Measurements from ENCODE around the gene NRXN3. TPM values are rescaled to one million over a fixed set of nuclear protein-coding genes. Genes with fewer than 3 reads are reported as not detected.

NRXN3 gene
- polyA plus RNA-seq, 1 of the 3 experiments (the other 2 are of a cell fraction) = 1.6 TPM

DNA sequence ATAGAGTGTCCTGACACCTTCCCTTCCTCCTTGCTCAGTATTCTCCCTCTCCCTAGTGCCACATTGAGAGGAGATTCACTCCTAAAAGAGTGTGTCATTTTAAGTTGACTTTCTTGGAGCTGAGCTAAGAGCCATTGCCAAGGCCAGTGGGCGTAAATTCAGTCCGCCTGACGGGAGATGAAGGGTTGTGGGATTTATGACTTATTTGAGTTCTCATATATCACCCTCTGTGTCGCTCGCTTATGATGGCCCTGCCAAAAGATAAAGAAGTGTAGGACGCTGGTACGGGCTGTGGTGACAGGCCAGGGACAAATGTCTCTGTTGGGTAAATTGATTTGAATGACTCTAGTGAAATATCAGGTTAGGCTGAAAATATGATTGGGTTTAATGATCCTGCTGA is 867.4 kb downstream of the NRXN3 start:
- Histone ChIP-seq H4K20me1 (ENCODE audit: insufficient read depth) (no peaks in the 10 kb centered on the region), H3K4me2 (no peak overlapping the region), H3K36me3 (replicated peaks in 1 of 2; ENCODE audit: control insufficient read depth in 1 of 2, insufficient read depth in 2 of 2, low read length in 1 of 2) (no peaks in the 10 kb centered on the region), H3K9ac (no peak overlapping the region), H3K9me3 (no peaks in the 10 kb centered on the region), H3K27ac (ENCODE audit: low read depth in 2 of 2, low read length in 1 of 2) (no peak overlapping the region), H3K27me3 (ENCODE audit: insufficient read depth) (no peaks in the 10 kb centered on the region), H3K4me1 (ENCODE audit: control insufficient read depth in 1 of 2, insufficient read depth in 2 of 2, low read depth in 1 of 2, low read length in 1 of 2) (no peaks in the 10 kb centered on the region), H3K79me2 (ENCODE audit: insufficient read depth) (no peaks in the 10 kb centered on the region), H3F3A (replicated peaks; ENCODE audit: insufficient read depth) (no peaks in the 10 kb centered on the region), H3K4me3 (ENCODE audit: low read depth in 2 of 2, low read length in 1 of 2) (no peak overlapping the region), H2AFZ (ENCODE audit: low read depth) (no peak overlapping the region), H3K9me2 (no peaks in the 10 kb centered on the region)
- no peak for DNase-seq
- WGBS (ENCODE audit: low lambda C conversion rate) = 60% methylated on average over 7 of the region's 7 CpGs
- ChIA-PET POLR2A (no interaction called here), CTCF (no interaction called here)
- TF ChIP-seq CHD2 (IDR thresholded peaks at IDR 0.05; ENCODE audit: low read length, partially characterized antibody) (no peak), NFIC (IDR thresholded peaks at IDR 0.05; ENCODE audit: borderline replicate concordance) (no peak), SIN3A (IDR thresholded peaks at IDR 0.05; ENCODE audit: borderline replicate concordance, low read depth, low read length) (no peak)
- TF ChIP-seq, protein P1, sequence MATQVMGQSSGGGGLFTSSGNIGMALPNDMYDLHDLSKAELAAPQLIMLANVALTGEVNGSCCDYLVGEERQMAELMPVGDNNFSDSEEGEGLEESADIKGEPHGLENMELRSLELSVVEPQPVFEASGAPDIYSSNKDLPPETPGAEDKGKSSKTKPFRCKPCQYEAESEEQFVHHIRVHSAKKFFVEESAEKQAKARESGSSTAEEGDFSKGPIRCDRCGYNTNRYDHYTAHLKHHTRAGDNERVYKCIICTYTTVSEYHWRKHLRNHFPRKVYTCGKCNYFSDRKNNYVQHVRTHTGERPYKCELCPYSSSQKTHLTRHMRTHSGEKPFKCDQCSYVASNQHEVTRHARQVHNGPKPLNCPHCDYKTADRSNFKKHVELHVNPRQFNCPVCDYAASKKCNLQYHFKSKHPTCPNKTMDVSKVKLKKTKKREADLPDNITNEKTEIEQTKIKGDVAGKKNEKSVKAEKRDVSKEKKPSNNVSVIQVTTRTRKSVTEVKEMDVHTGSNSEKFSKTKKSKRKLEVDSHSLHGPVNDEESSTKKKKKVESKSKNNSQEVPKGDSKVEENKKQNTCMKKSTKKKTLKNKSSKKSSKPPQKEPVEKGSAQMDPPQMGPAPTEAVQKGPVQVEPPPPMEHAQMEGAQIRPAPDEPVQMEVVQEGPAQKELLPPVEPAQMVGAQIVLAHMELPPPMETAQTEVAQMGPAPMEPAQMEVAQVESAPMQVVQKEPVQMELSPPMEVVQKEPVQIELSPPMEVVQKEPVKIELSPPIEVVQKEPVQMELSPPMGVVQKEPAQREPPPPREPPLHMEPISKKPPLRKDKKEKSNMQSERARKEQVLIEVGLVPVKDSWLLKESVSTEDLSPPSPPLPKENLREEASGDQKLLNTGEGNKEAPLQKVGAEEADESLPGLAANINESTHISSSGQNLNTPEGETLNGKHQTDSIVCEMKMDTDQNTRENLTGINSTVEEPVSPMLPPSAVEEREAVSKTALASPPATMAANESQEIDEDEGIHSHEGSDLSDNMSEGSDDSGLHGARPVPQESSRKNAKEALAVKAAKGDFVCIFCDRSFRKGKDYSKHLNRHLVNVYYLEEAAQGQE (IDR thresholded peaks at IDR 0.05; ENCODE audit: low read depth, low read length) = no peak

DNA sequence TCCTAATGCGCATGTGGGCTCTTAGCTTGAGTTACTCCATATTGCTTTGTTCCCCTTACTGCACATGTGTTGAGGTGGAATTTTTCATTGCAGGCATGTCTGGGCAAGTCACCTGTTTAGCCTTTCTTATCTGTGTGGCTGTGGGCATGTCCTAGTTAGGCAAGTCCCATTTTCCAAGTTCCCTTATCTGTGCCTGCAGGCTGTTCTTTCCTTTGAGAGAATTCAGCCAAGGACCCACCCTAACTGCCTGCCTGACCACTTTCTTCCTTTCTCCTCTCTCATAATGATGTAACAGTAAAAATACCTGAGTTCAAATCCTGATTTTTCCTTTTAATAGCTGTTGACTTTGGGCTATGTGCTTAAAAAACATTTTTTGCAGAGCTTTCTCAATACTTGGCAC is 870.6 kb downstream of the NRXN3 start:
- TF ChIP-seq EZH2phosphoT487 (IDR thresholded peaks at IDR 0.05; ENCODE audit: borderline replicate concordance, low read depth) (no peak), GABPA (IDR thresholded peaks at IDR 0.05; ENCODE audit: low read depth) (no peak), MEF2A (IDR thresholded peaks at IDR 0.05; ENCODE audit: borderline replicate concordance, low read depth) (no peak), MXI1 (IDR thresholded peaks at IDR 0.05; ENCODE audit: low read depth, low read length) (no peak), POLR2AphosphoS5 (IDR thresholded peaks at IDR 0.05; ENCODE audit: low read depth, low read length) (no peak), RAD21 (IDR thresholded peaks at IDR 0.05; ENCODE audit: low read length) (no peak), RFX5 (IDR thresholded peaks at IDR 0.05; ENCODE audit: low read length) (no peak), RCOR1 (IDR thresholded peaks at IDR 0.05; ENCODE audit: low read length) (no peak), NFIC (IDR thresholded peaks at IDR 0.05; ENCODE audit: borderline replicate concordance) (no peak), TAF1 (IDR thresholded peaks at IDR 0.05; ENCODE audit: borderline replicate concordance, low read depth, low read length) (no peak), RXRA (IDR thresholded peaks at IDR 0.05; ENCODE audit: borderline replicate concordance, low read depth) (no peak), SMC3 (IDR thresholded peaks at IDR 0.05; ENCODE audit: low read depth, low read length) (no peak), EP300 (IDR thresholded peaks at IDR 0.05; ENCODE audit: borderline replicate concordance in 1 of 2, low read depth in 1 of 2, low read length in 1 of 2) (no peak), SIN3A (IDR thresholded peaks at IDR 0.05; ENCODE audit: borderline replicate concordance, low read depth, low read length) (no peak), FOSL2 (IDR thresholded peaks at IDR 0.05; ENCODE audit: borderline replicate concordance, low read depth) (no peak), CHD2 (IDR thresholded peaks at IDR 0.05; ENCODE audit: low read length, partially characterized antibody) (no peak)
- TF ChIP-seq, protein P2, sequence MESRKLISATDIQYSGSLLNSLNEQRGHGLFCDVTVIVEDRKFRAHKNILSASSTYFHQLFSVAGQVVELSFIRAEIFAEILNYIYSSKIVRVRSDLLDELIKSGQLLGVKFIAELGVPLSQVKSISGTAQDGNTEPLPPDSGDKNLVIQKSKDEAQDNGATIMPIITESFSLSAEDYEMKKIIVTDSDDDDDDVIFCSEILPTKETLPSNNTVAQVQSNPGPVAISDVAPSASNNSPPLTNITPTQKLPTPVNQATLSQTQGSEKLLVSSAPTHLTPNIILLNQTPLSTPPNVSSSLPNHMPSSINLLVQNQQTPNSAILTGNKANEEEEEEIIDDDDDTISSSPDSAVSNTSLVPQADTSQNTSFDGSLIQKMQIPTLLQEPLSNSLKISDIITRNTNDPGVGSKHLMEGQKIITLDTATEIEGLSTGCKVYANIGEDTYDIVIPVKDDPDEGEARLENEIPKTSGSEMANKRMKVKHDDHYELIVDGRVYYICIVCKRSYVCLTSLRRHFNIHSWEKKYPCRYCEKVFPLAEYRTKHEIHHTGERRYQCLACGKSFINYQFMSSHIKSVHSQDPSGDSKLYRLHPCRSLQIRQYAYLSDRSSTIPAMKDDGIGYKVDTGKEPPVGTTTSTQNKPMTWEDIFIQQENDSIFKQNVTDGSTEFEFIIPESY (IDR thresholded peaks at IDR 0.05; ENCODE audit: borderline replicate concordance, low read depth) = no peak
- TF ChIP-seq, protein P3, sequence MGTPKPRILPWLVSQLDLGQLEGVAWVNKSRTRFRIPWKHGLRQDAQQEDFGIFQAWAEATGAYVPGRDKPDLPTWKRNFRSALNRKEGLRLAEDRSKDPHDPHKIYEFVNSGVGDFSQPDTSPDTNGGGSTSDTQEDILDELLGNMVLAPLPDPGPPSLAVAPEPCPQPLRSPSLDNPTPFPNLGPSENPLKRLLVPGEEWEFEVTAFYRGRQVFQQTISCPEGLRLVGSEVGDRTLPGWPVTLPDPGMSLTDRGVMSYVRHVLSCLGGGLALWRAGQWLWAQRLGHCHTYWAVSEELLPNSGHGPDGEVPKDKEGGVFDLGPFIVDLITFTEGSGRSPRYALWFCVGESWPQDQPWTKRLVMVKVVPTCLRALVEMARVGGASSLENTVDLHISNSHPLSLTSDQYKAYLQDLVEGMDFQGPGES (IDR thresholded peaks at IDR 0.05; ENCODE audit: low read depth, low read length) = no peak
- TF ChIP-seq, protein P4, sequence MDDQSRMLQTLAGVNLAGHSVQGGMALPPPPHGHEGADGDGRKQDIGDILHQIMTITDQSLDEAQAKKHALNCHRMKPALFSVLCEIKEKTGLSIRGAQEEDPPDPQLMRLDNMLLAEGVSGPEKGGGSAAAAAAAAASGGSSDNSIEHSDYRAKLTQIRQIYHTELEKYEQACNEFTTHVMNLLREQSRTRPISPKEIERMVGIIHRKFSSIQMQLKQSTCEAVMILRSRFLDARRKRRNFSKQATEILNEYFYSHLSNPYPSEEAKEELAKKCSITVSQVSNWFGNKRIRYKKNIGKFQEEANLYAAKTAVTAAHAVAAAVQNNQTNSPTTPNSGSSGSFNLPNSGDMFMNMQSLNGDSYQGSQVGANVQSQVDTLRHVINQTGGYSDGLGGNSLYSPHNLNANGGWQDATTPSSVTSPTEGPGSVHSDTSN (IDR thresholded peaks at IDR 0.05) = no peak
- TF ChIP-seq, protein P5, sequence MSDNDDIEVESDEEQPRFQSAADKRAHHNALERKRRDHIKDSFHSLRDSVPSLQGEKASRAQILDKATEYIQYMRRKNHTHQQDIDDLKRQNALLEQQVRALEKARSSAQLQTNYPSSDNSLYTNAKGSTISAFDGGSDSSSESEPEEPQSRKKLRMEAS (IDR thresholded peaks at IDR 0.05; ENCODE audit: low read depth) = no peak
- no peaks in the 10 kb centered on the region for H3K9me3 ChIP-seq
- no peaks in the 10 kb centered on the region for H3K4me1 ChIP-seq (ENCODE audit: control insufficient read depth in 1 of 2, insufficient read depth in 2 of 2, low read depth in 1 of 2, low read length in 1 of 2)
- H2AFZ ChIP-seq (ENCODE audit: low read depth) = no peak overlapping the region
- CTCF ChIA-PET = no interaction called here
- H3K36me3 ChIP-seq (replicated peaks in 1 of 2; ENCODE audit: control insufficient read depth in 1 of 2, insufficient read depth in 2 of 2, low read length in 1 of 2) = no peaks in the 10 kb centered on the region
- no peak overlapping the region for H3K4me3 ChIP-seq (ENCODE audit: low read depth in 2 of 2, low read length in 1 of 2)
- no peak overlapping the region for H3K27ac ChIP-seq (ENCODE audit: low read depth in 2 of 2, low read length in 1 of 2)
- no peaks in the 10 kb centered on the region for H3K79me2 ChIP-seq (ENCODE audit: insufficient read depth)
- no peak for DNase-seq
- no peak overlapping the region for H3K9ac ChIP-seq
- H4K20me1 ChIP-seq (ENCODE audit: insufficient read depth) = no peaks in the 10 kb centered on the region
- no peak overlapping the region for H3K4me2 ChIP-seq
- POLR2A ChIA-PET = no interaction called here
- no peaks in the 10 kb centered on the region for H3F3A ChIP-seq (replicated peaks; ENCODE audit: insufficient read depth)
- WGBS (ENCODE audit: low lambda C conversion rate) = 92% methylated on average over 1 of the region's 1 CpG
- no peaks in the 10 kb centered on the region for H3K9me2 ChIP-seq
- no peaks in the 10 kb centered on the region for H3K27me3 ChIP-seq (ENCODE audit: insufficient read depth)

Data from SK-N-SH (cell line).